ENCODE measurements around the gene TPT1.
"Not testable (repeated sequence)": the region's sequence is repeated elsewhere in the genome, so short reads cannot be mapped to it uniquely, and the experiment has no call there.

TPT1 gene

GRCh38 chr13:45385320-45385719, 44.3 kb upstream of the TPT1 start:
- H3K36me3 ChIP-seq (replicated peaks; ENCODE audit: low read depth, low read length) = peaks cover 4% of the 10 kb centered on the region
- H3K27ac ChIP-seq (ENCODE audit: low read length) = no peak overlapping the region
- H3K4me2 ChIP-seq (ENCODE audit: low read length) = no peak overlapping the region
- H3K9me3 ChIP-seq (ENCODE audit: insufficient read depth, low read length) = no peaks in the 10 kb centered on the region
- no peak overlapping the region for H3K9ac ChIP-seq (ENCODE audit: low read length)
- no peaks in the 10 kb centered on the region for H3K79me2 ChIP-seq (ENCODE audit: low read length)
- no peaks in the 10 kb centered on the region for H3K27me3 ChIP-seq (ENCODE audit: low read depth, low read length)
- H3K4me1 ChIP-seq (ENCODE audit: low read length) = no peaks in the 10 kb centered on the region
- no peak overlapping the region for H2AFZ ChIP-seq (ENCODE audit: low read depth, low read length)
- TF ChIP-seq, protein P1, sequence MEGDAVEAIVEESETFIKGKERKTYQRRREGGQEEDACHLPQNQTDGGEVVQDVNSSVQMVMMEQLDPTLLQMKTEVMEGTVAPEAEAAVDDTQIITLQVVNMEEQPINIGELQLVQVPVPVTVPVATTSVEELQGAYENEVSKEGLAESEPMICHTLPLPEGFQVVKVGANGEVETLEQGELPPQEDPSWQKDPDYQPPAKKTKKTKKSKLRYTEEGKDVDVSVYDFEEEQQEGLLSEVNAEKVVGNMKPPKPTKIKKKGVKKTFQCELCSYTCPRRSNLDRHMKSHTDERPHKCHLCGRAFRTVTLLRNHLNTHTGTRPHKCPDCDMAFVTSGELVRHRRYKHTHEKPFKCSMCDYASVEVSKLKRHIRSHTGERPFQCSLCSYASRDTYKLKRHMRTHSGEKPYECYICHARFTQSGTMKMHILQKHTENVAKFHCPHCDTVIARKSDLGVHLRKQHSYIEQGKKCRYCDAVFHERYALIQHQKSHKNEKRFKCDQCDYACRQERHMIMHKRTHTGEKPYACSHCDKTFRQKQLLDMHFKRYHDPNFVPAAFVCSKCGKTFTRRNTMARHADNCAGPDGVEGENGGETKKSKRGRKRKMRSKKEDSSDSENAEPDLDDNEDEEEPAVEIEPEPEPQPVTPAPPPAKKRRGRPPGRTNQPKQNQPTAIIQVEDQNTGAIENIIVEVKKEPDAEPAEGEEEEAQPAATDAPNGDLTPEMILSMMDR (IDR thresholded peaks at IDR 0.05; ENCODE audit: low read depth, low read length) = no peak
- TF ChIP-seq EZH2phosphoT487 (IDR thresholded peaks at IDR 0.05; ENCODE audit: low read depth) = no peak
- no peaks in the 10 kb centered on the region for H4K20me1 ChIP-seq (ENCODE audit: insufficient read depth, low read length)
- no peak overlapping the region for H3K4me3 ChIP-seq (ENCODE audit: low read length)

GRCh38 chr13:45384474-45385174, 43.6 kb upstream of the TPT1 start:
- TF ChIP-seq EZH2phosphoT487 (IDR thresholded peaks at IDR 0.05; ENCODE audit: low read depth) = no peak
- TF ChIP-seq, protein P1 (IDR thresholded peaks at IDR 0.05; ENCODE audit: low read depth, low read length) = no peak
- Histone ChIP-seq H3K79me2 (ENCODE audit: low read length) (no peaks in the 10 kb centered on the region), H2AFZ (ENCODE audit: low read depth, low read length) (no peak overlapping the region), H3K9ac (ENCODE audit: low read length) (no peak overlapping the region), H3K36me3 (replicated peaks; ENCODE audit: low read depth, low read length) (peaks cover 4% of the 10 kb centered on the region), H3K4me2 (ENCODE audit: low read length) (no peak overlapping the region), H3K9me3 (ENCODE audit: insufficient read depth, low read length) (no peaks in the 10 kb centered on the region), H4K20me1 (ENCODE audit: insufficient read depth, low read length) (no peaks in the 10 kb centered on the region), H3K4me1 (ENCODE audit: low read length) (no peaks in the 10 kb centered on the region), H3K27ac (ENCODE audit: low read length) (no peak overlapping the region), H3K27me3 (ENCODE audit: low read depth, low read length) (no peaks in the 10 kb centered on the region), H3K4me3 (ENCODE audit: low read length) (no peak overlapping the region)

GRCh38 chr13:45382739-45383138, 41.8 kb upstream of the TPT1 start:
- H3K27me3 ChIP-seq (ENCODE audit: low read depth, low read length); H3K9ac ChIP-seq (ENCODE audit: low read length); H3K9me3 ChIP-seq (ENCODE audit: insufficient read depth, low read length); H3K4me3 ChIP-seq (ENCODE audit: low read length); H3K79me2 ChIP-seq (ENCODE audit: low read length); H4K20me1 ChIP-seq (ENCODE audit: insufficient read depth, low read length); H2AFZ ChIP-seq (ENCODE audit: low read depth, low read length); H3K36me3 ChIP-seq (replicated peaks; ENCODE audit: low read depth, low read length); H3K4me2 ChIP-seq (ENCODE audit: low read length); H3K4me1 ChIP-seq (ENCODE audit: low read length); H3K27ac ChIP-seq (ENCODE audit: low read length): not testable (repeated sequence)

DNA sequence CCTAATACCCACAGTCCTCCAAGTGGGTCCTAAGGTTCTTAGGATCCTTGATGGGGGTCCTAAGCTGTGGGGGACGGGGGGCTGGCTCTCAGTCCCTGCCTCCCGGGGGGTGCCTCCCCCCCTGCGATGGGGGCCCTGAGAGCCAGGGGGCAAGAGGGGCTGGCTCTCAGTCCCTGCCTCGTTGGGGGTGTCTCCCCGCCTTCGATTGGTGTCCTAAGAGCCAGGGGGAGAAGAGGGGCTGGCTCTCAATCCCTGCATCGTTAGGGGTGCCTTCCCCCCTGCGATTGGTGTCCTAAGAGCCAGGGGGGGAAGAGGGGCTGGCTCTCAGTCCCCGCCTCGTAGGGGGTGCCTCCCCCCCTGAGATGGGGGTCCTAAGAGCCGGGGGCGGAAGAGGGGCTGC, 40.2 kb upstream of the TPT1 start:
- Histone ChIP-seq H4K20me1 (ENCODE audit: insufficient read depth, low read length) (no peaks in the 10 kb centered on the region), H3K27ac (ENCODE audit: low read length) (no peak overlapping the region), H2AFZ (ENCODE audit: low read depth, low read length) (no peak overlapping the region), H3K36me3 (replicated peaks; ENCODE audit: low read depth, low read length) (no peaks in the 10 kb centered on the region), H3K79me2 (ENCODE audit: low read length) (no peaks in the 10 kb centered on the region), H3K4me2 (ENCODE audit: low read length) (no peak overlapping the region), H3K9ac (ENCODE audit: low read length) (no peak overlapping the region), H3K27me3 (ENCODE audit: low read depth, low read length) (no peaks in the 10 kb centered on the region), H3K4me3 (ENCODE audit: low read length) (no peak overlapping the region), H3K4me1 (ENCODE audit: low read length) (no peaks in the 10 kb centered on the region), H3K9me3 (ENCODE audit: insufficient read depth, low read length) (no peaks in the 10 kb centered on the region)
- TF ChIP-seq, protein P1 (IDR thresholded peaks at IDR 0.05; ENCODE audit: low read depth, low read length) = no peak
- TF ChIP-seq EZH2phosphoT487 (IDR thresholded peaks at IDR 0.05; ENCODE audit: low read depth) = no peak

- not testable (repeated sequence) for H3K4me2 ChIP-seq (ENCODE audit: low read length); H2AFZ ChIP-seq (ENCODE audit: low read depth, low read length); H3K4me3 ChIP-seq (ENCODE audit: low read length); H3K27me3 ChIP-seq (ENCODE audit: low read depth, low read length); H4K20me1 ChIP-seq (ENCODE audit: insufficient read depth, low read length); H3K79me2 ChIP-seq (ENCODE audit: low read length); H3K4me1 ChIP-seq (ENCODE audit: low read length); H3K36me3 ChIP-seq (replicated peaks; ENCODE audit: low read depth, low read length); H3K27ac ChIP-seq (ENCODE audit: low read length); H3K9ac ChIP-seq (ENCODE audit: low read length); H3K9me3 ChIP-seq (ENCODE audit: insufficient read depth, low read length)
These were observed 39.7 kb upstream of the TPT1 start for GRCh38 chr13:45380708-45381107.

- not testable (repeated sequence) for H3K27ac ChIP-seq (ENCODE audit: low read length); H3K27me3 ChIP-seq (ENCODE audit: low read depth, low read length); H3K4me1 ChIP-seq (ENCODE audit: low read length); H4K20me1 ChIP-seq (ENCODE audit: insufficient read depth, low read length); H3K9ac ChIP-seq (ENCODE audit: low read length); H3K36me3 ChIP-seq (replicated peaks; ENCODE audit: low read depth, low read length); H2AFZ ChIP-seq (ENCODE audit: low read depth, low read length); H3K4me3 ChIP-seq (ENCODE audit: low read length); H3K9me3 ChIP-seq (ENCODE audit: insufficient read depth, low read length); H3K79me2 ChIP-seq (ENCODE audit: low read length); H3K4me2 ChIP-seq (ENCODE audit: low read length)
These were observed 38.5 kb upstream of the TPT1 start for GRCh38 chr13:45379516-45379915.

DNA sequence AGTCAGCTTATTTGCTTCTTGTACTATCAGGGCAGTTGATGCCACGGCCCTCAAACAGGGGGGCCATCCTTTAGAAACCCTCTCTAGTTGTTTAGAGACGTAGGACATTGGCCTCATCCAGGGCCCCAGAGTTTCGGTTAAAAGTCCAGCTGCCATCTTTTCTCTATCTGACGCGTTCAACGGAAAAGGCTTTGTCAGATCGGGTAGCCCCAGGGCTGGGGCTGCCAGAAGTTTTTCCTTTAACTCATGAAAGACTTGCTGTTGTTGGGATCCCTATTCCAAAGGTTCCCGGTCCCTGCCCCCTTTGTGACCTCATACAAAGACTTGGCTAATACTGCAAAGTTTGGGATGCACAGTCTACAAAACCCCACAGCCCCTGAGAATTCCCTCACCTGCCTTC, 37.8 kb upstream of the TPT1 start:
- not testable (repeated sequence) for H3K4me2 ChIP-seq (ENCODE audit: low read length); H4K20me1 ChIP-seq (ENCODE audit: insufficient read depth, low read length); H3K9me3 ChIP-seq (ENCODE audit: insufficient read depth, low read length); H3K27ac ChIP-seq (ENCODE audit: low read length); H3K4me1 ChIP-seq (ENCODE audit: low read length); H3K9ac ChIP-seq (ENCODE audit: low read length); H3K27me3 ChIP-seq (ENCODE audit: low read depth, low read length); H3K4me3 ChIP-seq (ENCODE audit: low read length); H3K36me3 ChIP-seq (replicated peaks; ENCODE audit: low read depth, low read length); H2AFZ ChIP-seq (ENCODE audit: low read depth, low read length); H3K79me2 ChIP-seq (ENCODE audit: low read length)

Measured in OCI-LY3 (cell line).